ENCODE measurements around the gene KIAA1671. TPM values are rescaled to one million over a fixed set of nuclear protein-coding genes. Genes with fewer than 3 reads are reported as not detected.

Gene KIAA1671
- total RNA-seq, 4 donors from 2014 or later, result 7.6 to 26.1 (median 16.7) TPM

DNA sequence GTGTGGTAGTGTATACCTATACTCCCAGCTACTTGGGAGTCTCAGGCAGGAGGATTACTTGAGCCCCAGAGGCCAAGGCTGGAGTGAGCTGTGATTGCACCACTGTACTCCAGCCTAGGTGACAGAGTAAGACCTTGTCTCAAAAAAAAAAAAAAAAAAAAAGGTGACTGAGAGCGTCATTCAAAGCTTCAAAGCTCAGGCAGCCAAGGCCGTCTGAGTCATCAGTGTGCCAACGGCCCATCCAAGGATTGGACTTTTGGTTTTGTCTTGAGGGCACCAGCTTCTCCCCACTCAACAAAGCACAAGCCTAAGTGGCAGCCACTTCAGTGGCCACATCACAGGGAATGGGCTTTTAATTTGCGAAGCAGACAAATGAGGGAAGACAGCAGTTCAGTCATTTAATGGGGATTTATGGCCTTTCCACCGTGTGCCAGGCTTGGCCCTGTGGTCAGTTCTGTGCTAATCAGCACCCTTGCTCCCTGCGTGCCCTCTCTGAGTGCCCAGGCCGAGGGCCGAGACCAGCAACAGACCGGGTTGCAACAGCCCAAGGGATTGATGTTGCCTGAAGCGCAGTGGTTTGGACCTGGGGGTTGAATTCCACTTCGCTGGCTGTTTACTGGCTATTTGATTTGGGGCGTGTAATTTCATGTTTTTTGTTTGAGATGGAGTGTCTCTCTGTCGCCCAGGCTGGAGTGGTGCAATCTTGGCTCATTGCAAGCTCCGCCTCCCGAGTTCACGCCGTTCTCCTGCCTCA lies 216.9 kb downstream of the KIAA1671 start:
- DNase-seq, result no peak
- H3K27me3 ChIP-seq, result no peaks in the 10 kb centered on the region
- TF ChIP-seq POLR2A (IDR thresholded peaks at IDR 0.05), result no peak
- TF ChIP-seq, protein P1, sequence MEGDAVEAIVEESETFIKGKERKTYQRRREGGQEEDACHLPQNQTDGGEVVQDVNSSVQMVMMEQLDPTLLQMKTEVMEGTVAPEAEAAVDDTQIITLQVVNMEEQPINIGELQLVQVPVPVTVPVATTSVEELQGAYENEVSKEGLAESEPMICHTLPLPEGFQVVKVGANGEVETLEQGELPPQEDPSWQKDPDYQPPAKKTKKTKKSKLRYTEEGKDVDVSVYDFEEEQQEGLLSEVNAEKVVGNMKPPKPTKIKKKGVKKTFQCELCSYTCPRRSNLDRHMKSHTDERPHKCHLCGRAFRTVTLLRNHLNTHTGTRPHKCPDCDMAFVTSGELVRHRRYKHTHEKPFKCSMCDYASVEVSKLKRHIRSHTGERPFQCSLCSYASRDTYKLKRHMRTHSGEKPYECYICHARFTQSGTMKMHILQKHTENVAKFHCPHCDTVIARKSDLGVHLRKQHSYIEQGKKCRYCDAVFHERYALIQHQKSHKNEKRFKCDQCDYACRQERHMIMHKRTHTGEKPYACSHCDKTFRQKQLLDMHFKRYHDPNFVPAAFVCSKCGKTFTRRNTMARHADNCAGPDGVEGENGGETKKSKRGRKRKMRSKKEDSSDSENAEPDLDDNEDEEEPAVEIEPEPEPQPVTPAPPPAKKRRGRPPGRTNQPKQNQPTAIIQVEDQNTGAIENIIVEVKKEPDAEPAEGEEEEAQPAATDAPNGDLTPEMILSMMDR (IDR thresholded peaks at IDR 0.05), result no peak
- H3K27ac ChIP-seq, result no peak overlapping the region
- no peaks in the 10 kb centered on the region for H3K4me1 ChIP-seq
- intact Hi-C loops (cut with DNase I; ENCODE audit: low total_unique reads), result no loop called here
- no peaks in the 10 kb centered on the region for H3K36me3 ChIP-seq
- no peak overlapping the region for H3K4me3 ChIP-seq
- no peaks in the 10 kb centered on the region for H3K9me3 ChIP-seq

DNA sequence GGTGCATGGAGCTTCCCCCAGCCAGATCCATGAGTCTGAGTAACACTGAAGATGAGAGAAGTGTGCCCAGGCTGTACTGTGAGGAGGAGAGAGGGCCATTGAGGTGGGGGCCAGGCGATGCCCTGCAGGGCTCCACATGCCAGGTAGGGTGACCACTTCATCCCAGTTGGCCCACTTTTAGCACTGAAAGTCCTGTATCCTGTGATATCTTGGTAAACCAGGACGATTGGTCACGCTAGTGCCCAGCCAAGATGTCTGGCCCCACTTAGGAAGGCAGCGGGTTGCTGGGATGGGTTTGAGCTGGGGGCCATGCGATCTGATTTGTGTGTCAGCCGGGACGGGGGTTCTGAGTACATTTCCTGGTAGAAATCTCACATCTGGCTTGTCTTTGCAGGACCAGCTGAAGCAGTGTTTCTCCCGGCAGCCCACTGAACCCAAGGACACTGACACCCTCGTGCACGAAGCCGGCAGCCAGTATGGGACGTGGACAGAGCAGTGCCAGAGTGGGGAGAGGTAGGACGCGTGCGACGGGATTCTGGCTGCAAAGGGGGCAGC lies 218.0 kb downstream of the KIAA1671 start:
- no peaks in the 10 kb centered on the region for H3K9me3 ChIP-seq
- DNase-seq, result no peak
- TF ChIP-seq, protein P1 (IDR thresholded peaks at IDR 0.05), result no peak
- no peaks in the 10 kb centered on the region for H3K4me1 ChIP-seq
- no peak overlapping the region for H3K27ac ChIP-seq
- no peaks in the 10 kb centered on the region for H3K36me3 ChIP-seq
- intact Hi-C loops (cut with DNase I; ENCODE audit: low total_unique reads), result no loop called here
- no peak overlapping the region for H3K4me3 ChIP-seq
- no peaks in the 10 kb centered on the region for H3K27me3 ChIP-seq

DNA sequence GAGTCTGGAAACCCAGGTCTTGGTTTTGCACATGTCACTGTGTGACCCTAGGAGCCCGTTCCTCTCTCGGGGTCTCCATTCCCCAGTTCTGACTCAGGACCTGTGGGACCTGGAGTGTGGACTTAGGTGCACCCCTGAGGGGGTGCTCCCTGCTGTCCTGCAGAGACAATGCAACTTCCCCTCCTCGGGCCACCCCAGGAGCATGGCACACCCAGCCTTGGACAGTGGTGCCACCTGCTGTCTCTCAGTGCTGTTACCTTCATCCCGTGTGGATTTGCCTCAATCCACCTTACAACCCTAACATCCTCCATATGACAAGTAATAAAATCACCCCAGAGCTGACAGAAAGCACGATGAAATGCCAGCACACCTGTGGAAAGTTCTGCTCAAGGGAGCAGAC lies 219.6 kb downstream of the KIAA1671 start:
- H3K27ac ChIP-seq, result no peak overlapping the region
- no peaks in the 10 kb centered on the region for H3K4me1 ChIP-seq
- DNase-seq, result no peak
- no peaks in the 10 kb centered on the region for H3K27me3 ChIP-seq
- H3K36me3 ChIP-seq, result no peaks in the 10 kb centered on the region
- no peaks in the 10 kb centered on the region for H3K9me3 ChIP-seq
- H3K4me3 ChIP-seq, result no peak overlapping the region
- TF ChIP-seq, protein P1 (IDR thresholded peaks at IDR 0.05), result peak in 3 of 4 experiments; percentile 5 to 47 (median 32)
- TF ChIP-seq POLR2A (IDR thresholded peaks at IDR 0.05), result no peak
- intact Hi-C loops (cut with DNase I; ENCODE audit: low total_unique reads), result no loop called here

DNA sequence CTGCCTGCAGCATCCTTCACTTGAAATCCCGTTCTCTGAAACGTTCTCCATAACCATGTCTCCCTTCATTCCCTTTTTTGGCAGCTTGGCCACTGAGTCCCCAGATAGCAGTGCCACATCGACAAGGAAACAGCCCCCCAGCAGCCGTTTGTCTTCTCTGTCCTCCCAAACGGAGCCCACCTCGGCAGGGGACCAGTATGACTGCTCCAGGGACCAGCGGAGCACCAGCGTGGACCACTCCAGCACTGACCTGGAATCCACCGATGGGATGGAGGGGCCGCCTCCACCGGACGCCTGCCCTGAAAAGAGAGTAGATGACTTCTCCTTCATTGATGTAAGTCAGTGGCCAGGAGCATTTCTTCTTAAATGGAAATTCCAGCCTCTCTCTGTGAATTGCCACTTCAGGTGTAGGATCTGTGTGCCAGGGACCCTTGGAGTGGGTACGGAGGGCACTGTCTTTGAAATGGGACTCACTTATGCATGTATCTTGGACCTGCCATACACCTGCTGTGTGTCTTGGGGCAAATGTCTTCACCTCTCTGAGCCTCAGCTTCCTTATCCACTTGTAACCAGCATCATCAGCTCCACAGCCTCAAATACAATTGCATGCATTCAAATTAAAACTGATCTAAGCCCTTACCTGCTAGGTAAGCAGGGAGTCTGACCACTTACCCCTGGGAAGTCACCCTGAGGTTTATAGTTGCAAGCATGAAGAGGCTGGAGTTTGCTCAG lies 221.8 kb downstream of the KIAA1671 start:
- no peak for DNase-seq
- Histone ChIP-seq H3K27ac (no peak overlapping the region), H3K27me3 (no peaks in the 10 kb centered on the region), H3K36me3 (no peaks in the 10 kb centered on the region), H3K4me1 (no peaks in the 10 kb centered on the region), H3K9me3 (no peaks in the 10 kb centered on the region), H3K4me3 (no peak overlapping the region)
- TF ChIP-seq POLR2A (IDR thresholded peaks at IDR 0.05), result no peak
- TF ChIP-seq, protein P1 (IDR thresholded peaks at IDR 0.05), result no peak
- intact Hi-C loops (cut with DNase I; ENCODE audit: low total_unique reads), result no loop called here

DNA sequence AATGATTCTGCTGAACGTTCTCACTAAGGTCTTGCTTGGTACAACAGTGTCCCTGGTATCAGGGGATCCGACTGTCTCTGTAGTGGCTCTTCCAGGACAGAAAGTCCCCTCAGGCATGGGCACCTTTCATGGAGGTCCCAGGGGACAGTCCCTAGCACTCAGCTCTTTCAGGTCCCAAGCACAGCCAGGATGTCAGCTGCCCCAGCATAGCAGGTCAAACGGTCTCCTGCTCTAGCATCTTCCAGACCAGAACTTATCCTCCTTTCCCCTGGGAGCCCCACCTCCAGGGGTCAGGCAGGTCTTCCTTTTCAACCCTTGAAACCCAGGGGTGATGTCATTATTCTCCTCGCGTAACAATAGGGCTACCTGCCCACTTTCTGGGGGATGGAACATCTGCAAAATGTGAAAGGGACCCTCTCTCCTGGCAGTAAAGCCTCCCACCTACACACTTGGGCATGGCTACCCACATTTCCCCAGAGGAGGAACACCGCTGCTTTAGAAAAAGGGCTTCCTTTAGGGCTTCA lies 222.4 kb downstream of the KIAA1671 start:
- no peak for DNase-seq
- Histone ChIP-seq H3K4me3 (no peak overlapping the region), H3K27ac (no peak overlapping the region), H3K9me3 (no peaks in the 10 kb centered on the region), H3K4me1 (no peaks in the 10 kb centered on the region), H3K27me3 (no peaks in the 10 kb centered on the region), H3K36me3 (no peaks in the 10 kb centered on the region)
- intact Hi-C loops (cut with DNase I; ENCODE audit: low total_unique reads), result no loop called here
- no peak for TF ChIP-seq POLR2A (IDR thresholded peaks at IDR 0.05)
- TF ChIP-seq, protein P1 (IDR thresholded peaks at IDR 0.05), result no peak
